Lung (tissue), 12 donors: ENCODE results near the gene IQCE. TPM values are rescaled to one million over a fixed set of nuclear protein-coding genes. Genes with fewer than 3 reads are reported as not detected.

Source experiments
- ATAC-seq: fragments of 200-7000 bp; cut with Tn5 transposase; one replicate; pipeline ENCODE4 v1.9.1; 2020; ENCODE audit warnings: moderate number of reproducible peaks; ENCODE audit not compliant: insufficient read depth, low FRiP score
- DNase-seq, 3 donors: peaks; one replicate each; pipeline ENCODE4 v3.0.0-alpha.2; 2013 to 2017
- H3K27ac ChIP-seq, 2 donors: one replicate each; pipeline ENCODE4 v1.5.1; 2013; ENCODE audit warnings: mild to moderate bottlenecking in 2 of 2, moderate library complexity in 2 of 2, control low read depth in 1 of 2, inconsistent platforms in 1 of 2, low read depth in 1 of 2, low read length in 1 of 2
- H3K27me3 ChIP-seq, 3 donors: one replicate each; pipeline ENCODE4 v1.5.1; 2013; ENCODE audit warnings: low read length in 2 of 3; ENCODE audit not compliant: control insufficient read depth in 3 of 3, insufficient read depth in 3 of 3
- H3K36me3 ChIP-seq, 4 donors: one replicate each; pipeline ENCODE4 v1.5.1; 2013; ENCODE audit warnings: low read length in 4 of 4, mild to moderate bottlenecking in 1 of 4, moderate library complexity in 1 of 4; ENCODE audit not compliant: control insufficient read depth in 4 of 4, insufficient read depth in 4 of 4
- H3K4me1 ChIP-seq, 5 donors: one replicate each; pipeline ENCODE4 v1.5.1; 2013; ENCODE audit warnings: low read length in 5 of 5, mild to moderate bottlenecking in 2 of 5, moderate library complexity in 1 of 5; ENCODE audit not compliant: control insufficient read depth in 5 of 5, insufficient read depth in 5 of 5
- H3K4me3 ChIP-seq: one replicate; pipeline ENCODE4 v1.5.1; 2013; ENCODE audit warnings: mild to moderate bottlenecking, control low read depth, moderate library complexity
- H3K9ac ChIP-seq, 2 donors: one replicate each; pipeline ENCODE4 v1.5.1; 2013; ENCODE audit warnings: low read length in 2 of 2, control low read depth in 1 of 2; ENCODE audit not compliant: insufficient read depth in 1 of 2
- H3K9me3 ChIP-seq, 4 donors: one replicate each; pipeline ENCODE4 v1.5.1; 2013; ENCODE audit warnings: low read length in 3 of 4, mild to moderate bottlenecking in 1 of 4, moderate library complexity in 1 of 4; ENCODE audit not compliant: control insufficient read depth in 4 of 4, insufficient read depth in 3 of 4
- WGBS, 2 donors: extraction: QIAGEN DNeasy Blood & Tissue Kit; methylation state at CpG; one replicate each; pipeline ENCODE4 v1.1.7; 2013; 5-methylcytosine and 5-hydroxymethylcytosine counted together
- polyA plus RNA-seq, 2 donors: library from polyadenylated mRNA; stranded (reverse); fragments of 200-250 nt; gene quantifications; one replicate each; pipeline ENCODE4 v1.2.1, GENCODE V29; 2013
- total RNA-seq, 2 donors: library from RNA; depleted of rRNA in 1 of 2; stranded (reverse); fragments of >200 nt in 1 of 2; gene quantifications; one replicate each; pipeline ENCODE4 v1.2.1, GENCODE V29; 2014 to 2021
- TF ChIP-seq, protein P1 (sequence below): IDR thresholded peaks from 2 replicates; pipeline ENCODE4 v1.5.1; 2012; ENCODE audit warnings: mild to moderate bottlenecking; ENCODE audit errors: control extremely low read depth, extremely low read depth
- donor health status: control.
- donor health status: control.
- donor health status: Bipolar disorder and iron deficiency.
- donor health status: healthy.
- donor health status: DM: yes; HTN: yes; CAD: no.

The IQCE gene
- total and polyA plus RNA-seq, 4 donors: 8.1 to 29.0 (median 16.0) TPM

DNA sequence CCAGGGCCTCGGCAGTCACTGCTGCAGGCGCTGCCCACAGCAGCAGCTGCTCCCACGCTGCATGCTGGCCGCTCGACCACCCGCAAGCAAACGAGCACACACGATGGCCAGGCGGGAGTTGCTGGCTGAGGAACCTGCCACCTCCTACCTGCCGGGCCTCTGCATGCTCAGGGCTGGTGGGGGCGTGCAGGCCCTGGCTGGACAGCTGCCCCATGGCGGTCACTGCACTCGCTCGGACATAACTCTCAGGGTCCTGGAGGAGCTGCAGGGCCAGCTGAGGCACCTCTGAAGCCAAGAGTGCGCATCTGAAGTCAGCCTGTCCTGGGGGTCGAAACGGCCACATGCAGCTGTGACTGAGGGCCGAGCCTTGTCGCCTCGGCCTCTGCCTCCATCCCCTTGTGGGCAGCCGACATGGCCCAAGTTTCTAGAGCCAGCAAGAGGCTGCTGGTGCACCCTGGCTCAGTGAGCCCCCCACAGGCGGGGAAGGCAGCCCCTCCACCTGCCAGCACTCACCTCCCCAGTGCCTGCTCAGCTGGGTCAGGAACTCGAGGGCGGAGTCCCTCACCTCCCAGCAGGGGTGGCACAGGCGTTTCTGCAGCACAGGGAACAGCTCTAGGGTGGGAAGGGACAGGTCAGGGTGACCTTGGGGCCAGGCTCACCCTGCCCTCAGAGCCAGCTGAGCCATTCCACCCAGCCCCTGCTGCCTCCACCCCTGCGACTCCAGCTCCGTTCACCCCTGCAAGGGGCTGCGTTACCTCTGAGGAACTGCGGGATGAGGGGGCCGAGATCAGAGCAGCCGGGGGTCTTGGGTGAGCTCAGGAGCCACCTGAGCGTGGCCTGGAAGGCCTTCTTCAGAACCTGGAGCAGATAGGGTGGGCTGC, 19.5 kb upstream of the IQCE start:
- no peak for ATAC-seq

DNA sequence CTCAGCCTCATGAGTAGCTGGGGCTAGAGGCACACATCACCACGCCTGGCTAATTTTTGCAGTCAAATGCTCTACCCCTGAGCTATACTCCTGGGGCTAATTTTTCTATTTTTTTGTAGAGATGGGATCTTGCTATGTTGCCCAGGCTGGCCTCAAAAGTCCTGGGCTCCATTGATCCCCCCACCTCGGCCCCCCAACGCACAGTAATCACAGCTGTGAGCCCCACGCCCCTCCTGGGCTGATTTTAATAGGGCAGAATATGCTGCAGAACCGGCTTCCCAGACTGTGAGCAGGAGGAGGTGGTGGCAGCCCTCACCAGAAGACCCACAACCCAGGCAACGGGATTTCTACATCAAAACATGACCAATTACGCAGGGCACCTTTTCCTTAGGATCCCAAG, 18.6 kb upstream of the IQCE start:
- Histone ChIP-seq H3K36me3 (peaks cover 3 to 62% (median 19%) of the 10 kb centered on the region in 4 donors), H3K4me3 (no peak overlapping the region), H3K9me3 (peaks cover 0 to 2% (median 0%) of the 10 kb centered on the region in 4 donors), H3K4me1 (no peaks in the 10 kb centered on the region), H3K27me3 (no peaks in the 10 kb centered on the region), H3K9ac (no peak overlapping the region), H3K27ac (no peak overlapping the region)
- 93 to 95% methylated on average over 7 of the region's 7 CpGs for WGBS, 2 donors
- ATAC-seq (no peak), DNase-seq (no peak)
- TF ChIP-seq, protein P1, sequence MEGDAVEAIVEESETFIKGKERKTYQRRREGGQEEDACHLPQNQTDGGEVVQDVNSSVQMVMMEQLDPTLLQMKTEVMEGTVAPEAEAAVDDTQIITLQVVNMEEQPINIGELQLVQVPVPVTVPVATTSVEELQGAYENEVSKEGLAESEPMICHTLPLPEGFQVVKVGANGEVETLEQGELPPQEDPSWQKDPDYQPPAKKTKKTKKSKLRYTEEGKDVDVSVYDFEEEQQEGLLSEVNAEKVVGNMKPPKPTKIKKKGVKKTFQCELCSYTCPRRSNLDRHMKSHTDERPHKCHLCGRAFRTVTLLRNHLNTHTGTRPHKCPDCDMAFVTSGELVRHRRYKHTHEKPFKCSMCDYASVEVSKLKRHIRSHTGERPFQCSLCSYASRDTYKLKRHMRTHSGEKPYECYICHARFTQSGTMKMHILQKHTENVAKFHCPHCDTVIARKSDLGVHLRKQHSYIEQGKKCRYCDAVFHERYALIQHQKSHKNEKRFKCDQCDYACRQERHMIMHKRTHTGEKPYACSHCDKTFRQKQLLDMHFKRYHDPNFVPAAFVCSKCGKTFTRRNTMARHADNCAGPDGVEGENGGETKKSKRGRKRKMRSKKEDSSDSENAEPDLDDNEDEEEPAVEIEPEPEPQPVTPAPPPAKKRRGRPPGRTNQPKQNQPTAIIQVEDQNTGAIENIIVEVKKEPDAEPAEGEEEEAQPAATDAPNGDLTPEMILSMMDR: no peak

More for the DNA sequence above, 19.5 kb upstream of the IQCE start:
- H3K9me3 ChIP-seq: peaks cover 0 to 2% (median 0%) of the 10 kb centered on the region in 4 donors
- TF ChIP-seq, protein P1: no peak
- H3K4me1 ChIP-seq: no peaks in the 10 kb centered on the region
- DNase-seq: peak in 1 of 3 donors; percentile 11
- no peak overlapping the region for H3K9ac ChIP-seq
- no peak overlapping the region for H3K4me3 ChIP-seq
- no peak overlapping the region for H3K27ac ChIP-seq
- no peaks in the 10 kb centered on the region for H3K27me3 ChIP-seq
- peaks cover 3 to 57% (median 16%) of the 10 kb centered on the region in 4 donors for H3K36me3 ChIP-seq
- WGBS, 2 donors: 95% methylated on average over 30 to 32 of the region's 32 CpGs

DNA sequence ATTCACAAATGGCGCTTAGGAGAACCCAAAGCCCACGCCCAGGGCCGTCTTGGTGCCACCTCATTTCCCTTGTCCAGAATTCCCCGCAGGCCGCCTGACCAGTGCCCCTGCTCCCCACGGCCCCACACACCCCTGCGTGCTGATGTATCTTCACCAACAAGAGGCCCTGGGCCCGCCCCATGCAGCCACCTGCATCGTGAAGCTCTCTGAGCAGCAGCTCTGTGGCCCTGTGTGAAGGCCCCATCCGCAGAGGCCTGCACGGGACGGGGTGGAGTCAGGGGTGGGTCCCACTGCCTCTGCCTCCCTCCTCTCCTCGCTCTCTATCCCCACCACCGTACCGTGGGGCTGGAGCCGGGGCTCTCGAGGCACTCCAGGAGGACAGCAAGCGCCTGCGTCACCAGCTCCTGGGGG, 18.1 kb upstream of the IQCE start:
- no peaks in the 10 kb centered on the region for H3K27me3 ChIP-seq
- DNase-seq (no peak), ATAC-seq (no peak)
- WGBS, 2 donors: 93 to 94% methylated on average over 19 of the region's 19 CpGs
- no peak overlapping the region for H3K27ac ChIP-seq
- H3K9ac ChIP-seq: no peak overlapping the region
- H3K9me3 ChIP-seq: peaks cover 0 to 2% (median 0%) of the 10 kb centered on the region in 4 donors
- H3K36me3 ChIP-seq: peaks cover 3 to 63% (median 19%) of the 10 kb centered on the region in 4 donors
- TF ChIP-seq, protein P1: no peak
- no peaks in the 10 kb centered on the region for H3K4me1 ChIP-seq
- H3K4me3 ChIP-seq: no peak overlapping the region
